Adrenal gland (tissue), 12 donors: Measurements from ENCODE around the gene SLC5A9. TPM values are rescaled to one million over a fixed set of nuclear protein-coding genes. Genes with fewer than 3 reads are reported as not detected.

Experiments
- DNase-seq, 7 donors: peaks; one replicate each; pipeline ENCODE4 v3.0.0-alpha.2; 2019 to 2020
- H3K27ac ChIP-seq, 5 donors: fragments of 200-600 bp; sonication (generic) in 4 of 5; 1 replicate in 3 of 5; 2 replicates in 2 of 5; pipeline versions ENCODE4 v1.5.1 to v1.8.0; 2016 to 2020; ENCODE audit warnings: mild to moderate bottlenecking in 1 of 5
- H3K27me3 ChIP-seq: fragments of 200-600 bp; 2 replicates; pipeline ENCODE4 v1.8.0; 2021
- H3K36me3 ChIP-seq, 2 donors: fragments of 200-600 bp; replicated peaks in 1 of 2; 1 replicate in 1 of 2; 2 replicates in 1 of 2; pipeline versions ENCODE4 v1.5.1 to v1.8.0; 2018 to 2022
- H3K4me1 ChIP-seq, 2 donors: fragments of 200-600 bp; replicated peaks in 1 of 2; 1 replicate in 1 of 2; 2 replicates in 1 of 2; pipeline versions ENCODE4 v1.5.1 to v1.8.0; 2018 to 2021
- H3K4me3 ChIP-seq, 4 donors: fragments of 200-600 bp; sonication (generic) in 3 of 4; one replicate each; pipeline ENCODE4 v1.5.1; 2016 to 2018
- H3K9me3 ChIP-seq, 3 donors: fragments of 200-600 bp; sonication (generic) in 1 of 3; replicated peaks in 1 of 3; 1 replicate in 2 of 3; 2 replicates in 1 of 3; pipeline versions ENCODE4 v1.5.1 to v1.8.0; 2016 to 2021
- POLR2A ChIP-seq, 2 donors: fragments of 450-650 bp; IDR thresholded peaks; one replicate each; pipeline ENCODE4 v1.6.1; 2017; ENCODE audit warnings: antibody characterized with exemption in 2 of 2, mild to moderate bottlenecking in 2 of 2, moderate library complexity in 1 of 2
- WGBS, 4 donors: extraction: QIAGEN DNeasy Blood & Tissue Kit in 2 of 4; methylation state at CpG; one replicate each; pipeline versions ENCODE4 v1.1.5 to v1.1.7; 2013 to 2017; 5-methylcytosine and 5-hydroxymethylcytosine counted together
- intact Hi-C, 2 donors: fragments of 100-400 bp; cut with DNase I; formaldehyde crosslinking; loops; one replicate each; pipeline versions ENCODE4 v1.14.1 to v1.15.0; 2022 to 2023
- polyA plus RNA-seq, 3 donors: library from polyadenylated mRNA; stranded (reverse); fragments of 200-250 nt in 2 of 3; fragments of 350-450 nt in 1 of 3; fragmentation: Illumina TruSeq in 1 of 3; extraction: RNeasy Lipid Tissue Mini Kit (QIAGEN cat#74804) in 1 of 3; gene quantifications; one replicate each; pipeline ENCODE4 v1.2.3, GENCODE V29; 2013 to 2014
- total RNA-seq, 9 donors: library from RNA; depleted of rRNA in 4 of 9; stranded (reverse); fragments of >200 nt in 4 of 9; fragments of 120-200 nt in 1 of 9; fragmentation: NEBNext Ultra II Directional in 1 of 9; extraction: Animal tissue kit (Norgen Biotek cat#: 25700) in 1 of 9; gene quantifications; one replicate each; pipeline versions ENCODE4 v1.1.0 to v1.2.4, GENCODE V29; 2013 to 2023
- TF ChIP-seq, protein P1 (sequence below), 6 experiments: fragments of 450-650 bp in 4 of 6; fragments of 200-600 bp in 2 of 6; sonication (generic) in 1 of 6; IDR thresholded peaks; 1 replicate in 5 of 6; 2 replicates in 1 of 6; pipeline versions ENCODE4 v1.5.1 to v1.8.0; 2016 to 2021; ENCODE audit warnings: antibody characterized with exemption in 6 of 6, mild to moderate bottlenecking in 2 of 6, moderate library complexity in 1 of 6
- donor health status: healthy with polysubstance abuse.
- donor health status: Bipolar disorder and iron deficiency.
- donor health status: DM: yes; HTN: yes; CAD: no.
- donor health status: DM: no; HTN: no; CAD: no.
- donor health status: DM: no; HTN: no; CAD: no.
- donor health status: DM: yes; HTN: yes; CAD: no.

SLC5A9 gene
- total and polyA plus RNA-seq, 12 donors = 0.11 to 0.83 (median 0.22) TPM; not detected in 3

DNA sequence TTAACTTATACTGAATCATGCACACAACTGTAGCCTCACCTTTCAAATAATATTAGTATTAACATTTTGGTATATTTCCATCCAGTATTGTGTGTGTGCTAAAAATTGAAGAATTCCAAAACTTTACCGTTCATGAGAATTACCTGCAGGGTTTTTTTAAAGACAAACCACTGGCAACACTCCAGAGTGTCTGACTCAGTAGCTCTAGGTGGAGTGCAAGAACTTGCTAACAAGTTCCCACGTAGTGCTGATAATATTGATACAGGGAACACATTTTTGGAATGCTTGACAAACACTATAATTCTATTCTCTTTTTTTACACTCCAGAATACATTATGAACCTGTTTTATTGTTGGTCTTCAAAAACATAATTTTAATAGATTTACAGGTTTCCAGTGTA, 27.7 kb upstream of the SLC5A9 start:
- TF ChIP-seq, protein P1, sequence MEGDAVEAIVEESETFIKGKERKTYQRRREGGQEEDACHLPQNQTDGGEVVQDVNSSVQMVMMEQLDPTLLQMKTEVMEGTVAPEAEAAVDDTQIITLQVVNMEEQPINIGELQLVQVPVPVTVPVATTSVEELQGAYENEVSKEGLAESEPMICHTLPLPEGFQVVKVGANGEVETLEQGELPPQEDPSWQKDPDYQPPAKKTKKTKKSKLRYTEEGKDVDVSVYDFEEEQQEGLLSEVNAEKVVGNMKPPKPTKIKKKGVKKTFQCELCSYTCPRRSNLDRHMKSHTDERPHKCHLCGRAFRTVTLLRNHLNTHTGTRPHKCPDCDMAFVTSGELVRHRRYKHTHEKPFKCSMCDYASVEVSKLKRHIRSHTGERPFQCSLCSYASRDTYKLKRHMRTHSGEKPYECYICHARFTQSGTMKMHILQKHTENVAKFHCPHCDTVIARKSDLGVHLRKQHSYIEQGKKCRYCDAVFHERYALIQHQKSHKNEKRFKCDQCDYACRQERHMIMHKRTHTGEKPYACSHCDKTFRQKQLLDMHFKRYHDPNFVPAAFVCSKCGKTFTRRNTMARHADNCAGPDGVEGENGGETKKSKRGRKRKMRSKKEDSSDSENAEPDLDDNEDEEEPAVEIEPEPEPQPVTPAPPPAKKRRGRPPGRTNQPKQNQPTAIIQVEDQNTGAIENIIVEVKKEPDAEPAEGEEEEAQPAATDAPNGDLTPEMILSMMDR (IDR thresholded peaks at IDR 0.05) = no peak
- no peak for TF ChIP-seq POLR2A (IDR thresholded peaks at IDR 0.05)
- H3K4me1 ChIP-seq = no peaks in the 10 kb centered on the region
- intact Hi-C loops = no loop called here
- 66 to 74% (median 71%) methylated on average over 2 of the region's 2 CpGs for WGBS, 4 donors
- H3K27me3 ChIP-seq = no peaks in the 10 kb centered on the region
- H3K36me3 ChIP-seq = no peaks in the 10 kb centered on the region
- H3K27ac ChIP-seq = no peak overlapping the region
- H3K4me3 ChIP-seq = no peak overlapping the region
- DNase-seq = no peak
- H3K9me3 ChIP-seq = no peaks in the 10 kb centered on the region

DNA sequence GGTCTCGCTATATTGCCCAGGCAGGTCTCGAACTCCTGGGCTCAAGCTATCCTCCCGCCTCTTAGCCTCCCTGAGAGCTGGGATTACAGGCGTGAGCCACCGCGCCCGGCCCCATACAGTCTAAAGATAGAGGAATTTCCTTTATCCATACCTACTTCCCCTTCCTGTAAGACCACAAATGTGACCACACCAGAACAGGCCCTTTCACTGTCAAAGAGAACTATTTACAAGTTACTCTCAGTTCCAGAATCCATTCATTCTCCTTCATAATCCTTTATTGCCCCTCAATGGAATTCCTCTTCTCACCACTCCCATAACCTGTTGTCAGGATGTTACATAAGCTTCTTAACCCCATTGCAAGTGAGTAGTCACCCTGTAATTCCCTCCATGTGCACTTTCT, 26.3 kb upstream of the SLC5A9 start:
- no peaks in the 10 kb centered on the region for H3K27me3 ChIP-seq
- H3K27ac ChIP-seq = no peak overlapping the region
- H3K4me1 ChIP-seq = no peaks in the 10 kb centered on the region
- WGBS, 4 donors = 58 to 75% (median 67%) methylated on average over 5 to 7 of the region's 7 CpGs
- intact Hi-C loops = no loop called here
- DNase-seq = no peak
- H3K36me3 ChIP-seq = no peaks in the 10 kb centered on the region
- H3K9me3 ChIP-seq = no peaks in the 10 kb centered on the region
- no peak overlapping the region for H3K4me3 ChIP-seq
- TF ChIP-seq, protein P1 (IDR thresholded peaks at IDR 0.05) = no peak
- no peak for TF ChIP-seq POLR2A (IDR thresholded peaks at IDR 0.05)

DNA sequence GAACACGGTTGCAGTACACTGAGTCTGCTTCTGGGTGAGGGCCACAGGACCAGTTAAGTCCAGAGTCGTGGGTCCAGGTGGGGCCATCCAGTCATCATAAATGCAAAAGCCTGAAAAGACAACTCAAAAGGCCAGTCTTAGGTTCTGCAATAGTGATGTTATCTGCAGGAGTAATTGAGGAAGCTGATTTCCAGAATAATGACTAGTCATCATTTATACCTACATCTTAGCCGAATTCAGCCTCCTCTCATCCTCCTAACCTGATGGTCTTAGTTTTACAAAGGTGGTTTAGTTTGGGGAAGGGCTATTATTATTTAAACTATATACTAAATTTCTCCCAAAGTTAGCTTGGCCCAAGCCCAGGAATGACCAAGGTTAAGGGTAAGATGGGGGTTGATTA, 23.5 kb upstream of the SLC5A9 start:
- TF ChIP-seq, protein P1 (IDR thresholded peaks at IDR 0.05) = no peak
- TF ChIP-seq POLR2A (IDR thresholded peaks at IDR 0.05) = no peak
- no peak overlapping the region for H3K27ac ChIP-seq
- intact Hi-C loops = no loop called here
- H3K4me1 ChIP-seq = no peaks in the 10 kb centered on the region
- no peaks in the 10 kb centered on the region for H3K36me3 ChIP-seq
- H3K27me3 ChIP-seq = no peaks in the 10 kb centered on the region
- H3K4me3 ChIP-seq = no peak overlapping the region
- no peaks in the 10 kb centered on the region for H3K9me3 ChIP-seq
- 76 to 92% (median 83%) methylated on average over 3 of the region's 3 CpGs for WGBS, 4 donors
- no peak for DNase-seq

DNA sequence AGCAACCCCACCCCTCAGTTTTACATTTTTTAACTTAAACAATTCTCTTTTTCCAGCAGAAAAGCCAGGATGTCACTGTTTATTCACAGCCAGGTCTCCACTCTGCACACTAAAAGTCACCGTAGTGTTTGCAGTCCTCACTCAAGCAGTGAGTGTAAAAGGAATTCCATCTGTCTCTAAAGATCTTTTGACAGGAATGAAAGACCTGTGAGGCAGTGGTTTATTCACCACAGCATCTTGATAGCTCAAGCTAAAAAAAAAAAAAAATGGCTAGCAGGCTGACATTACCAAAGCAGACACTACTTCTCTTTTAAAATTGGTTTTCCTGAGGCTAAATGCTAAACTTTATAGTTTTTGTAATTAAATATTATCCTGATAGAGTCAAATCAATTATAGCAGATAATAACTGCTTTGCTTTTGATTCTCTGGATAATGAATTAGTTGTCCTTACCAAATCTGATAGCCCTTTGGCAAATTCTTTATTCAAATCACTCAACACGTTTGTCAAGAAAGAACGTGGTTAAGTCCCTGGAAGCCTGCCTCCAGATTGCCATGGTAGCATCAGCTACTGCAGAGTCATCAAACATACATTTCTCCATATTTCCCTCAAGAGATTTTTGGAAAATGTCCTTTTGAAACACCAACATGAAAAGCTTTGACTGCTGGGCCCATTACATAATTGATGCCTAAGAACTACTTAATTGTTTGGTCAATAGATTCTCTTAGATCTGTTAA, 22.2 kb upstream of the SLC5A9 start:
- H3K9me3 ChIP-seq = no peaks in the 10 kb centered on the region
- no peak overlapping the region for H3K27ac ChIP-seq
- H3K27me3 ChIP-seq = no peaks in the 10 kb centered on the region
- intact Hi-C loops = loop anchor here (10.0 kb wide), 4 partner anchors 96 to 466 kb away; partner anchors contain the start of gene TRABD2B (in 1 of the 2)
- H3K4me3 ChIP-seq = no peak overlapping the region
- no peaks in the 10 kb centered on the region for H3K36me3 ChIP-seq
- 77 to 86% (median 82%) methylated on average over 3 of the region's 3 CpGs for WGBS, 4 donors
- DNase-seq = no peak
- H3K4me1 ChIP-seq = no peaks in the 10 kb centered on the region
- TF ChIP-seq, protein P1 (IDR thresholded peaks at IDR 0.05) = no peak
- TF ChIP-seq POLR2A (IDR thresholded peaks at IDR 0.05) = no peak
